Upper lobe of left lung (tissue), 6 donors: ENCODE measurements around the gene MS4A6E. TPM values are rescaled to one million over a fixed set of nuclear protein-coding genes. Genes with fewer than 3 reads are reported as not detected.
"Not testable (repeated sequence)": the region's sequence is repeated elsewhere in the genome, so short reads cannot be mapped to it uniquely, and the experiment has no call there.

ENCODE experiments used
- ATAC-seq, 2 donors: fragments of 200-7000 bp; cut with Tn5 transposase; one replicate each; pipeline ENCODE4 v1.9.1; 2022; ENCODE audit warnings: mild to moderate bottlenecking in 2 of 2, moderate library complexity in 2 of 2; ENCODE audit not compliant: low FRiP score in 2 of 2
- DNase-seq, 2 donors: peaks; one replicate each; pipeline ENCODE4 v3.0.0-alpha.2; 2019 to 2020
- H3K27ac ChIP-seq, 4 donors: fragments of 200-600 bp; sonication (generic); one replicate each; pipeline ENCODE4 v1.5.1; 2016 to 2019
- H3K27me3 ChIP-seq, 4 donors: fragments of 200-600 bp; sonication (generic); one replicate each; pipeline ENCODE4 v1.5.1; 2017 to 2019
- H3K36me3 ChIP-seq, 4 donors: fragments of 200-600 bp; sonication (generic); one replicate each; pipeline ENCODE4 v1.5.1; 2016 to 2019
- H3K4me1 ChIP-seq, 4 donors: fragments of 200-600 bp; sonication (generic); one replicate each; pipeline ENCODE4 v1.5.1; 2018 to 2019
- H3K4me3 ChIP-seq, 4 donors: fragments of 200-600 bp; sonication (generic); one replicate each; pipeline ENCODE4 v1.5.1; 2017 to 2019; ENCODE audit warnings: mild to moderate bottlenecking in 2 of 4, moderate library complexity in 1 of 4
- H3K9me3 ChIP-seq, 4 donors: fragments of 200-600 bp; sonication (generic); one replicate each; pipeline ENCODE4 v1.5.1; 2018 to 2019
- EP300 ChIP-seq, 4 donors: sonication (generic); formaldehyde crosslinking; IDR thresholded peaks; one replicate each; pipeline ENCODE4 v1.5.1; 2017; ENCODE audit warnings: antibody characterized with exemption in 4 of 4, control low read depth in 2 of 4
- POLR2A ChIP-seq, 4 donors: fragments of 450-650 bp; IDR thresholded peaks; one replicate each; pipeline ENCODE4 v1.5.1; 2016 to 2017; ENCODE audit warnings: antibody characterized with exemption in 4 of 4, mild to moderate bottlenecking in 2 of 4
- POLR2AphosphoS5 ChIP-seq, 2 donors: sonication (generic); formaldehyde crosslinking; IDR thresholded peaks; one replicate each; pipeline ENCODE4 v1.5.1; 2017; ENCODE audit warnings: antibody characterized with exemption in 2 of 2
- WGBS, 2 donors: methylation state at CpG; one replicate each; pipeline ENCODE4 v1.1.5; 2017 to 2018; 5-methylcytosine and 5-hydroxymethylcytosine counted together
- total RNA-seq, 6 donors: library from RNA; depleted of rRNA in 4 of 6; stranded (reverse); fragments of >200 nt in 4 of 6; gene quantifications; one replicate each; pipeline versions ENCODE4 v1.1.0 to v1.2.1, GENCODE V29; 2016 to 2021
- TF ChIP-seq, protein P1 (sequence below), 6 experiments: fragments of 450-650 bp in 4 of 6; fragments of 200-600 bp in 2 of 6; sonication (generic) in 2 of 6; IDR thresholded peaks; one replicate each; pipeline ENCODE4 v1.5.1; 2016 to 2019; ENCODE audit warnings: antibody characterized with exemption in 6 of 6
- donor health status: DM: no; HTN: no; CAD: no; lungs with moderate emphysema.
- donor health status: DM: no; HTN: yes; CAD: no; lungs with severe emphysema.

MS4A6E gene, protein sequence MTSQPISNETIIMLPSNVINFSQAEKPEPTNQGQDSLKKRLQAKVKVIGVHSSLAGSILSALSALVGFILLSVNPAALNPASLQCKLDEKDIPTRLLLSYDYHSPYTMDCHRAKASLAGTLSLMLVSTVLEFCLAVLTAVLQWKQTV
- total RNA-seq, result 1 to 10 TPM in 1 of 6 donors, not detected in 5; 9.4 TPM

DNA sequence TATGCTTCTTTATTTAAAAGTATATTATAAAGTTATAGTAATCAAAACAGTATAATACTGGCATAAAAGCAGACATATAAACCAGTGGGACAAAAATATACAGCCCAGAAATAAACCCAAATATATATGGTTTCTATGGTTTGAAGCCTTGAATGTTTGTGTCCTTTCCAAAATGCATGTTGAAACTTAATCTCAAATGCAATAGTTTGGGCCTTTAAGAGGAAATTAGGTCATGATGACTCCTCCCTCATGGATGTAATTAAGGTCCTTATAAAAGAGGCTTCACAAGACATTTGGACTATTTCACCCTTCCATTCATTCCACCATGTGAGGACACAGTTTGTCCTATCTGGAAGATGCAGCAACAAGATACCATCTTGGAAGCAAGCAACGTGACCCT, at the start of gene MS4A6E:
TSS of gene MS4A6E (plus strand) at position 301 of the 400 bp plus-strand sequence. CDS start 7,641 bp downstream, outside the sequence.
- DNase-seq (no peak), ATAC-seq (no peak)
- Histone ChIP-seq H3K4me3 (no peak within 1 kb of the TSS), H3K9me3 (peaks cover 0 to 4% (median 0%) of the 10 kb centered on the region in 4 donors), H3K27me3 (no peaks in the 10 kb centered on the region), H3K27ac (no peak within 1 kb of the TSS), H3K36me3 (no peaks in the 10 kb centered on the region), H3K4me1 (no peaks in the 10 kb centered on the region)
- TF ChIP-seq EP300 (IDR thresholded peaks at IDR 0.05) (no peak), POLR2A (IDR thresholded peaks at IDR 0.05) (no peak), POLR2AphosphoS5 (IDR thresholded peaks at IDR 0.05) (no peak)
- TF ChIP-seq, protein P1, sequence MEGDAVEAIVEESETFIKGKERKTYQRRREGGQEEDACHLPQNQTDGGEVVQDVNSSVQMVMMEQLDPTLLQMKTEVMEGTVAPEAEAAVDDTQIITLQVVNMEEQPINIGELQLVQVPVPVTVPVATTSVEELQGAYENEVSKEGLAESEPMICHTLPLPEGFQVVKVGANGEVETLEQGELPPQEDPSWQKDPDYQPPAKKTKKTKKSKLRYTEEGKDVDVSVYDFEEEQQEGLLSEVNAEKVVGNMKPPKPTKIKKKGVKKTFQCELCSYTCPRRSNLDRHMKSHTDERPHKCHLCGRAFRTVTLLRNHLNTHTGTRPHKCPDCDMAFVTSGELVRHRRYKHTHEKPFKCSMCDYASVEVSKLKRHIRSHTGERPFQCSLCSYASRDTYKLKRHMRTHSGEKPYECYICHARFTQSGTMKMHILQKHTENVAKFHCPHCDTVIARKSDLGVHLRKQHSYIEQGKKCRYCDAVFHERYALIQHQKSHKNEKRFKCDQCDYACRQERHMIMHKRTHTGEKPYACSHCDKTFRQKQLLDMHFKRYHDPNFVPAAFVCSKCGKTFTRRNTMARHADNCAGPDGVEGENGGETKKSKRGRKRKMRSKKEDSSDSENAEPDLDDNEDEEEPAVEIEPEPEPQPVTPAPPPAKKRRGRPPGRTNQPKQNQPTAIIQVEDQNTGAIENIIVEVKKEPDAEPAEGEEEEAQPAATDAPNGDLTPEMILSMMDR (IDR thresholded peaks at IDR 0.05), result no peak
- 47 to 75% methylated on average over 1 of the region's 1 CpG for WGBS, 2 donors

DNA sequence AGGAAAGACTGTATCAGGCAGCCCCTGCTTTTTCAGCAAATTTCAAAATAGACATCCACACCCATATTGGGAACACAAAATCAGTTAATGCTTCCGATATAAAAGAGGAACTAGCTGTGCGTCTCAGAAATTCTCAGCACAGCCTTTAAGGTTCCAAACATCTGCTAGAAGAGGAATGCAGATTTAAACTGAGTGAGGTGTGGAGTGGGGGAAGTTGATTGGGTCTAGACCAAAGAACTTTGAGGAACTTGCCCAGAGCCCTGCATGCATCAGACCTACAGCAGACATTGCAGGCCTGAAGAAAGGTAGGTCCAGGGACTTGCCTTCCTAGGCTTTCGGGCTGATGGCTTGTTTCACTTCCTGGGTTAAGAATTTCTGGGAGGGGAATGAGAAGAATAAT, 46.6 kb upstream of the MS4A6E start, which contains the start of gene MS4A4A:
TSS of gene MS4A4A (plus strand) at position 255 of the 400 bp plus-strand sequence. CDS start at position 265, 10 bp downstream.
- Histone ChIP-seq H3K4me1 (no peaks in the 10 kb centered on the region), H3K9me3 (no peaks in the 10 kb centered on the region), H3K4me3 (peak within 1 kb of the TSS in 2 of 4 donors; percentile 31 to 34), H3K27ac (peak within 1 kb of the TSS in 3 of 4 donors; percentile 50 to 83 (median 70)), H3K27me3 (no peaks in the 10 kb centered on the region), H3K36me3 (no peaks in the 10 kb centered on the region)
- WGBS, 2 donors, result 63 to 67% methylated on average over 3 of the region's 3 CpGs
- peak in 1 of 2 donors; percentile 35 for DNase-seq
- peak; percentile 69 to 83 for ATAC-seq
- peak in 1 of 4 donors; percentile 77 for TF ChIP-seq POLR2A (IDR thresholded peaks at IDR 0.05)
- no peak for TF ChIP-seq POLR2AphosphoS5 (IDR thresholded peaks at IDR 0.05)

DNA sequence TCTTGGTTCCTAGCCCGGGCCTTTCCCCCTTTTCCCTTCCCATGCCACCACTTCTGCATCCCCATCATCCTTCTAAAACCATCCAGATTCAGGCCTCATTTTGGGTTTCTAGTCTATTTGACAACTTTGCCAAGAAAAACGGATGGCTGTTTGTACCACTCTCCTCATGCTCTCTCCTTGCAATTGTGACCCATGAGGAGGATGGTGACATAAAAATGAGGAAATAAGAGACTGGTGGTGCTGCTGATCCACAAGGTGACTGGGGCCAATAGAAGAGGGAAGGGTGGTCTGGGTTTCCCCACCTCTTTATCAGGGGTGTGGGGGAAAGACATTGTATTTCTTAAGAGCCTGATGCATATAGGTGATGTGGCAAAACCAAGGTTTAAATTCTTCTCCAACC, 45.6 kb upstream of the MS4A6E start:
- ATAC-seq (peak in 1 of 2 donors; percentile 70), DNase-seq (no peak)
- TF ChIP-seq, protein P1 (IDR thresholded peaks at IDR 0.05), result no peak
- TF ChIP-seq POLR2A (IDR thresholded peaks at IDR 0.05), result peak in 1 of 4 donors; percentile 59
- Histone ChIP-seq H3K4me3 (peak overlapping the region in 2 of 4 donors; percentile 31 to 34), H3K27ac (peak overlapping the region in 3 of 4 donors; percentile 50 to 83 (median 70)), H3K9me3 (no peaks in the 10 kb centered on the region), H3K27me3 (no peaks in the 10 kb centered on the region), H3K36me3 (no peaks in the 10 kb centered on the region), H3K4me1 (no peaks in the 10 kb centered on the region)
- 30 to 60% methylated on average over 2 of the region's 2 CpGs for WGBS, 2 donors

DNA sequence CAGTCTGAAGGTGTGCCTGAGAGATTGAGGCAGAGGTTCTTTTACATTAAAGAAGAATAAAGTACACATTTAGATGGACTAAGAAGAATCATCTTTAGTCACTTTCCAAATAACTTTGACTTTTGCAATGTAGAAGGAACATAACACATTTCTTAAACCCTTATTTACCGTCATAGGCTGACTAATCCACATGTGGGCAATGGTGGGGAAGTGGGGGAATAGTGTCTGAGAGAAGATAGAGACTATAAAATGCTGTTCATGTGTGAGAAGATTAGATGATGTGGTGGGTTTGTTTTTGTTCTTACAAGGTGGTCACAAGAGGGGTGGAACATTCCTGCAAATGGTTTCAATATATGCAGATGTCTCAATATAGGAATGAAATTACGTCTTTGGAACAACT, 44.8 kb upstream of the MS4A6E start:
- Histone ChIP-seq H3K9me3 (no peaks in the 10 kb centered on the region), H3K27me3 (no peaks in the 10 kb centered on the region), H3K27ac (peak overlapping the region in 3 of 4 donors; percentile 50 to 83 (median 70)), H3K4me1 (no peaks in the 10 kb centered on the region), H3K4me3 (peak overlapping the region in 1 of 4 donors; percentile 34), H3K36me3 (no peaks in the 10 kb centered on the region)
- 77 to 82% methylated on average over 2 of the region's 2 CpGs for WGBS, 2 donors
- ATAC-seq, result peak in 1 of 2 donors; percentile 58
- TF ChIP-seq POLR2A (IDR thresholded peaks at IDR 0.05) (peak in 1 of 4 donors; percentile 58), EP300 (IDR thresholded peaks at IDR 0.05) (peak in 1 of 4 donors; percentile 75), POLR2AphosphoS5 (IDR thresholded peaks at IDR 0.05) (no peak)
- TF ChIP-seq, protein P1 (IDR thresholded peaks at IDR 0.05), result no peak
- no peak for DNase-seq

DNA sequence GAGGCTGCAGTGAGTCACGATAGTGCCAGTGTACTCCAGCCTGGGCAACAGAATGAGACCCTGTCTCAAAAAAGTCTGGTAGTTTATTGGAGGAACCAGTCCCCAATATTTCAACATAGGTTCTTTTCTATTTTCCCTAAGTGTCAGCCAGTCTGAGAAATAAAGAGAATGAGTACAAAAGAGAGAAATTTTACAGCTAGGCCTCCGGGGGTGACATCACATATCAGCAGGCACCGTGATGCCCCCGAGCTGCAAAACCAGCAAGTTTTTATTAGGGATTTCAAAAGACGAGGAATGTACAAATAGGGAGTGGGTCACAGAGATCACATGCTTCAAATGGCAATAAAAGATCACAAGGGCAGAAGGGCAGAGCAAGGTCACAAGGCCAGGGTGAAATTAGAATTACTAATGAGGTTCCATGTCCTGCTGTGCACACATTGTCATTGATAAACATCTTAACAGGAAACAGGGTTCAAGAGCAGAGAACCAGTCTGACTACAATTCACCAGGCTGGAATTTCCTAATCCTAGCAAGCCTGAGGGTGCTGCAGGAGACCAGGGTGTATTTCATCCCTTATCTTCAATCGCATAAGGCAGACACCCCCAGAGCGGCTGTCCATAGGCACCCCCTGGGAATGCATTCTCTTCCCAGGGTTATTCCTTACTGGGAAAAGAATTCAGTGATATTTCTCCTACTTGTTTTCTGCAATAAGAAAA, 41.5 kb upstream of the MS4A6E start:
- peak in 1 of 4 donors; percentile 56 for TF ChIP-seq POLR2A (IDR thresholded peaks at IDR 0.05)
- 67 to 68% methylated on average over 7 of the region's 7 CpGs for WGBS, 2 donors
- H3K27ac ChIP-seq, result peak overlapping the region in 1 of 4 donors; percentile 64
- not testable (repeated sequence) for DNase-seq, H3K9me3 ChIP-seq, ATAC-seq, H3K36me3 ChIP-seq, H3K4me1 ChIP-seq, H3K27me3 ChIP-seq, H3K4me3 ChIP-seq
